ENCODE data around the gene RGS3.

Gene RGS3

DNA sequence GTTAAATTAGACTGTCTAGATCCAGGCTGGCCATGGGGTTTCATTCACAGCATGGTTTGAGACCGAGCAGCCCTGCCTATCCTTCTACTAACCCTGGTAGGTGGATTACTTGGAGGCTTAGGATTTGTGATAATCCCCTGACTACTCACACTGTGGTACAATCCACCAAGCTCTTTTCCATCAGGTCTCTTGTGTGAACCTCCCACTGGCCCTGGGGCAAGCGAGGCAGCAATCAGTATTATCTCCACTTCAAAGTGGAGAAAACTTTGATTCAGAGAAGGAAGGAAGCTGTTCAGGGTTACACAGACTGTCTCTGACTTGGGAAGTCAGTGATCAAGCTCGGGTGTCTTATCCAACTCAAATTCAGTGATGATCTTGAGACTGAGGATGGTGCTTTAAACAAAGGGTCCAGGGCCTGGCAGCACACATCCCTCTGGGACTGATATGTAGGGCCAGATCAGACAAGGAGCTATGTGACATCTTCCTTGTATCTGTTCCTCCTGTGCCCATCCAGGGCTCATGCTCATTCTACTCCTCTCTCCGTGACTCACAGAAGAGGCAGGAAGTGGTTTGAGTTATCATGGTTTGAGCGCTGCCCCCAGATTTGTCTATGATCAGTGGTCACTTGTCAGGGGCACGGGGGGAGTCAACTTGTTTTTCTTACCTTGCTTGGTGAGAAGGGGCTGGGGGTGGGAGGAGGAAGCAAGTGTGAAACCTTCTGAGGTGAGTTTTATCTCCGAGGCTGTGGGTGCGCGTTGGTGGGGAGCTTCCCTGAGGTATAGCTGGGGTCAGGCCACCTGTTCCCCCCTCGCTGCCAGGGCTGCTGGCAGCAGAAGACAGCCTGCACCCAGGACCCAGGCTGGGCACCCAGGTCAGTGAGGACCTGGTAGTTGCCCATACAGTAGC is 48.6 kb downstream of the RGS3 start:
- DNase-seq (ENCODE audit: low spot score): peak; percentile 65

DNA sequence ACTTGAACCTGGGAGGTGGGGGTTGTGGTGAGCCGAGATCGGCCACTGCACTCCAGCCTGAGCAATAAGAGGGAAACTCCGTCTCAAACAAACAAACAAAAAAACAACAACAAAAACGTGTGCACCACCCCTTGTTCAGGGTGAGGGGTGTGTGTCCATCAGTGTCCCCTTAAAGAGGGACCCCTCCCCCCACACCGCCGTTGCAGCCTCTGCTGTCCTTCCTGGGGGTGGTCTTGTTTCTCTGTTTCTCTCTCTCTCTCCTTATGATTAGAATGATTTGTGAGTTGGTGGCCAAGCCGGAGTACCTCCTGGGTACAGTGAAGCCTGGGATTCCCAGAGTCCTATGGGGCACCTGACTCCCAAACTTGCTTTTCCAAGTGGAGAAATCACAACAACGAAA is 49.6 kb downstream of the RGS3 start:
- DNase-seq (ENCODE audit: low spot score): no peak

DNA sequence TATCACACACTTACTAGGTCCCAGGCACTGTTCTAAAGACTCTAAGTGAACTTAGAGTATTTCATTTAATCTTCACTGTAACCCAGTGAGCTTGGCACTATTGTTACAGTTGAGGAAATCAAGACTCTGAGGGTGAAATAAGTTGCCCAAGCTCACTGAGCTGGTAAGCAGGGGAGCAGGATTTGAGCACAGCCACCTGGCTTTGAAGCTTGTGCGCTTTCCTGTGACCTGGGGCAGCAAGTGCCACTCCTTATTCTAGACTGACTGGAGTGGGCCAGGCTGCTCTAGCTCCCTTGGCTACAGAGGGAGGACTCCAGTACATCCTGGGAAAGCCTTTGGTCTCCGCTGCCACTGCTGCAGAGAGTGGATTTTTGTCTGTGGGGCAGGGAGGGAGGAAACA is 50.0 kb downstream of the RGS3 start:
- DNase-seq (ENCODE audit: low spot score): peak; percentile 25

- DNase-seq (ENCODE audit: low spot score): no peak
Measured at GRCh38 chr9:113514061-113514460, 50.5 kb downstream of the RGS3 start.

- no peak for DNase-seq (ENCODE audit: low spot score)
Measured at GRCh38 chr9:113514748-113515147, 51.2 kb downstream of the RGS3 start.

- DNase-seq (ENCODE audit: low spot score): no peak
Measured at GRCh38 chr9:113515862-113516261, 52.3 kb downstream of the RGS3 start.

DNA sequence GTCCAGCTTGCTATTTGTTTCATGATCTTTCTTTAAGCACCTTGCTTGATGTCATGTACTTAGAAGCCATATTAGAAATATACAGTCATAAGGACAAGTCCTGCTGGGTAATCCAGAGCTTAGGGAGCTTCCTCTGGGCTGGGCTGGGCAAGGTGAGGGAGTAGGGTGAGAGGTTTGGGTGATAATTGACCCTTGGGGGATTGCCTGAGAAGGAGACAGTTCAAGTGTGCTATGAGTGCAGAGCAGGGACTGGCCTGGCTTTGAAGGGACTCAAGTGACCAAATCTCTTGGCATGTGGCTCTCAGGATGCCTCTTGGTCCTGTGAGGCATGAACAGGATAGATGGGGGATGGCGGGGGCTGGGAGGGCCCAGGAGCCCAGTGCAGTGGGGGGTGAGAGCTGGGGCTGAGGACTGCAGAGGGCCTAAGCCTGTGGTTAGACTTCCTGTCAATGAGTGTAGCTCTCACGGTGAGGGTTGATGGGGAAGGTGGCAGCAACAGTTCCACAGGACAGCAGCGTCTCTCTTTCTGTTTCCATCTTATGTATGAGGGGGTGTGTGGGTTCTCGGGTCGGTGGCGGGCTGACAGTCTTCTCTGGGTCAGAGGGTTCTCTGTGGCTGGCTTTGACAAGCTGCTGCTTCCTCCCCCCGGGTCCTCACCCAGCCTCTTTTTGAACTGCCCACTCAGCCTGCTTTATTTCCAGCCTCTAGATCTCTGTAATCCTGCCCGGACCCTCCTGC is 53.5 kb downstream of the RGS3 start:
- DNase-seq (ENCODE audit: low spot score): peak; percentile 75

- no peak for DNase-seq (ENCODE audit: low spot score)
Measured at GRCh38 chr9:113519426-113520108, 56.0 kb downstream of the RGS3 start.

- peak; percentile 54 for DNase-seq (ENCODE audit: low spot score)
Measured at GRCh38 chr9:113520109-113520642, 56.6 kb downstream of the RGS3 start.

- no peak for DNase-seq (ENCODE audit: low spot score)
Measured at GRCh38 chr9:113521693-113522255, 58.2 kb downstream of the RGS3 start.

DNA sequence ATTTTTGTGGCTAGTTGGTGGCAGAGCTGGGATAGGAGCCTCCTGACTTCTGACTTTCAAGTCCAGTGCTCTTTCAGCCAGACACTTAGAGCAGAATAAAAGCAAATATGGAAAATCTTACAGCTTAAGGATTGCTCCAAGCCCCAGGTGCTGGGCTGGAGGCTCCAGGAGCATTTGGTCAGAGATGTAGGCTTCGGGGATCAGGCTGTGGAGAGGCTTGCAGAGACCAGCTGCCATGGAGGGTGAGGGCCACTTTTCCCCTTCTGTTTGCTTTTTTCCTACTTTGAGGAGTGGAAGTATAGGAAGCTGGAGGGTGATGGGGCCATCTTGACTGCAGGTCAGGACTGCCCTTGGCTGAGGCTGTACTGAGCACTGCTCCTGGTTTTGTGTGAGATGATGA is 58.9 kb downstream of the RGS3 start:
- no peak for DNase-seq (ENCODE audit: low spot score)

- DNase-seq (ENCODE audit: low spot score): no peak
Measured at GRCh38 chr9:113522858-113523257, 59.3 kb downstream of the RGS3 start.

DNA sequence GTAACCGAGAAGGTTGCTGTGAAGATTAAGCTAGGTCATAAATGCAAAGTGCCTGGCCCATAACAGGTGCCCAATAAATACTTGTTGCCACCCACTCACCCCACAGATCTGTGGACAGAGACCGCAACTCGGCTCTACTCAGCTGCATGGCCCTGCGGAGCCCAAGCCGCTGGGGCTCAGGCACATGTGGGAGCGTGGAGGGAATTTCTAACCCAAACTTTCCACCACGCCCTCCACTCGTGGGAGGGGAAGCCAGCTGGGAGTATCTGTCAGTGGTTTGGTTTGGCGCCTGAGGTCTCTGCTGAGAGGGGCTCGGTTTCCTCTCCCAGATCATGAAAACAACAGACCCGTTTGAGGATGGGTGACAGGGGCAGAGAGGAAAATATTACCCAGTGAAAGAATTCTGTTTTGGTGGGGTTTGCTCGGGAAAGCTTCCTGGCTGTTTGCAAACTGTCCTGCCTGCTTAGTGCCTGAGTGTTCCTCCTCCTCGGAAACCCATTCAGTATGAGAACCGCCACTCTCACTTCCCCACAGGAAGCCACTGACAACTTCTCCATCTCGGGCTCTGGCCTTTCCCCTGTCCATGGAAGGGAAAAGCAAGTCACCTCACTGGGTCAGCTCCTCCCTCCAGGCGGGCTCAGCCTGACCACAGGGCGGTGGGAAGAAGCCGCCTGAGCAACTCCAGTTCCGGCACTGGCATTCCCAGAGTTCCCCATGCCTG is 60.1 kb downstream of the RGS3 start:
- DNase-seq (ENCODE audit: low spot score): peak; percentile 42

GRCh38 chr9:113524468-113524867 is 60.9 kb downstream of the RGS3 start:
- no peak for DNase-seq (ENCODE audit: low spot score)

DNA sequence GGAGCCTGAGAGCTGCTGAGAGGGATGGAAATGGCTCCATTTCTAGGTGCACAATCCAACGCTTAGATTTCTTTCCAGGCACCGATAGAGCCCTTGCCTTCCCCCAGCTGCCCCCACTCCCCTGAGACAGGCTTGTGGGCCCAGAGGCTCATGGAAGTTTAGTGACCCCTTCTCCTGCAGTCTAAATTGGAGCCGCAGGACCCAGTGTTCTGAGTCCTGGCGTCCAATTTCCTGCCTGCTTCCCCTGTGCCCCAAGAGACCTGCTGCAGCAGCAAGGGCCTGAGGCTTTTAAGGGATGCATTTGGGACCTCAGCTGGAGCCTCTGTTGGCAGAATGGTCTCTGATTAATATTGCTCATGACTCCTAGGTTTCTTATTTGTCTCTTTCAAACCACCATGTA is 61.7 kb downstream of the RGS3 start:
- no peak for DNase-seq (ENCODE audit: low spot score)

GRCh38 chr9:113525831-113526230 is 62.3 kb downstream of the RGS3 start:
- DNase-seq (ENCODE audit: low spot score): no peak

- no peak for DNase-seq (ENCODE audit: low spot score)
Measured at GRCh38 chr9:113526231-113526746, 62.8 kb downstream of the RGS3 start.

DNA sequence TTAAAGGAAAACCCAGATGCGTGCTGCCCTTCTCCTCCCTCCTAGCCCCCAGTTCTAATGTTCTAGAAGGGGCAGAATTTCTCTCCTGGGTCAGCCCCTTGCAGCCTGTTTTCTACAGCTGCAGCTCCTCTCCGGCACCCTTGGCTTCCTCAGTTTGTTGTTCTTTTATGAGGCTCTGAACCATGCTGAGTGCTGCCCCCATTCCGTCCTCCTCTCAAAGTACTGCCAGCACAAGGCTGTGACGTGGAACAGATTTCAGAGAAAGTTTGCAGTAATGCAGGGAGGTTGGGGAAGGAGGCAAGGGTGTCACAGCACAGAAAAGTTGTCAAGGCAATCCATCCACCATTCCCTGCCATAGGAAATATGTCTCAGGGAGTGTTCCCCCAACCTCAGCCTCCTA is 63.3 kb downstream of the RGS3 start:
- no peak for DNase-seq (ENCODE audit: low spot score)

GRCh38 chr9:113528088-113528487 is 64.6 kb downstream of the RGS3 start:
- no peak for DNase-seq (ENCODE audit: low spot score)

DNA sequence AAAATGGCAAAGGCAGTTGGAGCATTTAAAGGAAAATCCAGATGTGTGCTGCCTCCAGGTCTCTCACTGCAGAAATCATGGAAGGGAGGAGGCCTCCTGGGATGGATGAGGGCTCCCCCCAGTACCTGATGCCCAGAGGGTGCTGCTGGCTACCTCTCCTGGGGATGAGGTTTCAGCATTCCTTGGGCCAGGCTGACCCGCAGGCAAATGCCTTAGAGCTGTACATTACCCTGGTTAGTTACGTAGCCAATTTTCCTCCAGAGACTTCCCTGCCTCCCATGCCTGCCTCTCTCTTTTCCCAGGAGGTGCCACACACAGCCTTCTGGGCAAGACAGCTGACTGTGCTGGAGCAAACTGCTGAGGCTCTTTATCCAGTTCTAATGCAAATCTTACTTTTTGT is 65.3 kb downstream of the RGS3 start:
- no peak for DNase-seq (ENCODE audit: low spot score)

GRCh38 chr9:113529336-113530009 is 65.9 kb downstream of the RGS3 start:
- no peak for DNase-seq (ENCODE audit: low spot score)
